GM18873 (cell line): Measurements from ENCODE around the gene SELENOT.

Source experiments
- ATAC-seq: cut with Tn5 transposase; IDR thresholded peaks from one replicate; pipeline ENCODE4 v1.9.1; 2021; ENCODE audit warnings: mild to moderate bottlenecking, moderate library complexity, moderate number of reproducible peaks; ENCODE audit not compliant: unreplicated experiment, low FRiP score

Gene SELENOT

DNA sequence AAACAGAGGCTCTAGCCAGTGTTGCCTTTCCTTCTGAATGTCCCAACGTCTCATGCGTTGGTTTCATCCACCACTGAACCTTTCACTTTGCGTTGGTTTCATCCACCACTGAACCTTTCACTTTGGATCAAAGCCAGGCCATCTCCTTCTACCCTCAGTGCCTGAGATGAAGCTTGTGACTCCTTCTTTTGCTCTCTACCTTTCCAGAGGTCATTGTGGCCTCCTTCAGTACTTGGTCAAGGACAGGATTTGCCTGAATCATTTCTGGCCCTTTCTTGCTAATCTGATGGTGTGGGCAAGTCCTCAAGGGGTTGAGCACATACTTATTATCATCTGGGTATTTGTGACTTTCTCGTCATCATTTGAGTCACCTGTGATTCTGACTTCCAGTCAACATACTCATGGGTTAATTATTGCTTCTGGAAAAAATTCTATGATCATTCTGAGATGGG, 50.0 kb downstream of the SELENOT start:
- no peak for ATAC-seq

GRCh38 chr3:150656316-150656715, 53.2 kb downstream of the SELENOT start:
- ATAC-seq = no peak

- ATAC-seq = no peak
Observed at GRCh38 chr3:150662410-150663200, 59.5 kb downstream of the SELENOT start.

DNA sequence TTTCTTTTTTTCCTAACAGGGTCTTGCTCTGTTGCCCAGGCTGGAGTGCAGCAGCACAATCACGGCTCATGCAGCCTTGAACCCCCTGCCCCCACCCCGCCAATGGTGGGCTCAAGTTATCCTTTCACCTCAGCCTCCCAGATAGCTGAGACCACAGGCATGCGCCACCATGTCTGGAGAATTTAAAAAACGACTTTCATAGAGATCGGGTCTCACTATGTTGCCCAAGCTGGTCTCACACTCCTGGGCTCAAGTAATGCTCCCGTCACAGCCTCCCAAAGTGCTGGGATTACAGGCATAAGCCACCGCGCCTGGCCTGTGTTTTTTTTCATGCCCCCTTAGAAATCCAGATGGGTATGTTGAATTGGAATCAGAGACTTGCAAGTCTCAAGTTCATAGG, 60.3 kb downstream of the SELENOT start:
- no peak for ATAC-seq

GRCh38 chr3:150666167-150666566, 63.0 kb downstream of the SELENOT start:
- ATAC-seq = no peak

DNA sequence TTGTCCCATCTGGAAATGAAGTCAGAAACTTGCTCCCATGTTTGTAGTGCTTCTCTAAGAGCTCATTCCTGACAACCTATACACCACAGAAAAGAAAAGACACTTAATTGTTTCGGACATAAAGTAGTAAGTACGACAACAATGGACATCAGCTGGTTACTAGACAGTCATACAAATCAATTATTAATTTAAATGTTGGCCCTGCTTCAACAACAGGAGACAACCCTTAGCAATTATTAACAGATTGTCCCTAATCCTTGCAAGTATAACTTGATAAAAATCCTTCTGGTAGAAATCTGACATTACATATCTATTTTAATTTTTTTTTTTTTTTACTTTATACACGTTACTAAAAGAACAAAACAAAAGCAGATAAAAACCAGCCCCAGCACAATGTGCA, 70.8 kb downstream of the SELENOT start:
- no peak for ATAC-seq

DNA sequence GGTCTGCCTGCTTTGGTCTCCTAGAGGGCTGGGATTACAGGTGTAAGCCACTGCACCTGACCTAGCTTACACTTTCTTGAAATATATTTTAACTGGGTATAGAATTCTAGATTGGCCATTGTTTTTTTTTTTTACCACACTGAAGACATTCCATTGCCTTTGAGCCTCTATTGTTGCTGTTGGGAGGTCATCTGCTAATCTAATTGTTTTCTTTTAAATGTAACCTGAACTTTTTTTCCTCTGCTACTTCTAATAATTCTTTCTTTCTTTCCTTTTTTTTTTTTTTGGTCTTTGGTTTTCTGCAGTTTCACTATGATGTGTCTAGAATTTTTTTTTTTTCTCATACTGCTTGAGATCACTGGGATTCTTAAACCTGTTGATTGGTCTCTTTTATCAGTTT, 72.5 kb downstream of the SELENOT start:
- ATAC-seq = no peak
